Stimulated activated CD4-positive, alpha-beta T cell treated with anti-CD3 and anti-CD28 coated beads, TNF-alpha, amount 100 ng/mL, for 24 hours (primary cell): Measurements from ENCODE around the gene SPTSSB.

Experiments used
- DNase-seq, 3 experiments: peaks; one replicate each; pipeline ENCODE4 v3.0.0-alpha.2; 2020; ENCODE audit warnings: low read depth in 3 of 3

The SPTSSB gene

DNA sequence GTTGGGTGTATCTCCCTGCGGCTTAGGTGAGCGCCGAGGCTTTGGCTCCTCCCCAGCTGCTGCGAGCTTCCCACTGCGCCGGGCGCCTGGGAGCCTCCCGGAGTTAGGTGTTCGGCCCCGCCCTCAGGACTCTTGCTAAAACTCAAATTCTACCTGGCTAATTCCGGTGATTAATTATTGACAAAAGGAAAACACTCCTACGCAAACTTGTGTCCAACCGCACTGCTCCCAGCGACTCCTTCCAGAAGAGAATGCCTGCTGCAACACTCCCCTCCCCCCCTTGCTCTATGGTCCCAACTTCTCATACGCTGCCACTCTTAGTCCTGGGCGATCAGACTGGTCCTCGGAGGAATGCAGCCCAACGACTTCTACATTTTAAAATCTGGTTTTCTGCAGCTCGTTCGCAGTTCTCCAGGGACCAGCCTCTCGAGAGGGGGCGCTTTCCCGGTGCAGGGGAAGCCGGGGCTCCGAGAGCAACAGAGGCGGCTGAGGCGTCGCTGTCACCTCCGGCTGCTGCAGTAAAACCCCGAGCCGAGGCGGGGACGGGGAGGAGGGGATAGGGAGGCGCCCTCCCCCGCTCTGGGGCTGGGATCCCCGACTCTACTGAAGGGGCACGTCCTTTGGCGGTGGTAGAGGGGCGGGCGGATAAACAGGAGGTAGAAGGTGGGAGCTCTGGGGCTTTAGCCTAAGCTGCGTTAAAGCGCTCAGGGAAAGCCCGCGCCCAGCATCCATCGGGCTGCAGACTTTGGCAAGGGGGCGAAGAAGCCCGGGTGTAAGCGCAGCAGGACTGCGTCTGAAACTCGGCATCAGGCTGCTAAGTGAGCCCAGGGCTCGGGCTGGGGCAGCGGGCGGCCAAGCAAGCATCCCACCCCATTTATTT, at the start of gene SPTSSB:
Gene SPTSSB, minus strand, starts transcription at position 77 of the 880 bp plus-strand sequence. CDS start 25,194 bp downstream, outside the sequence.
- DNase-seq, result peak in 2 of 3 experiments; percentile 20 to 49

DNA sequence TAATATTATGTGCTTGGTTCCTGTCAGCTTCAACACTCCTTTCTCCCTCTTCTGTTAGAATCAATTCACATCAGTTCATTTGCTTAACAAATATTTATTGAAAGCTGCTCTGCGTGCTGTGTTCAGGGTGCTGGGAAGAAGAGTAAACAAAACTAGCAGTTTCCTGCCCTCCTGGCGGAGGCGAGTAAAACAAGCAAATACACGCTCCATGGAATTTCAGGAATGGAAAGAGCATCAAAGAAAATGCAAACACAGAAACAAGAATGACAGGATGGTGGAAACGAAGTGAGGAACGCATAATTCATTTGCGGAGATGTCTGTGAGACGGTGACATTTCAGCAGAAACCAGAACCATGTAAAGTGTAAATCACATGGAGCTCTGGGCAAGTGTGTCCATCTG, 49.4 kb upstream of the SPTSSB start:
- no peak for DNase-seq

DNA sequence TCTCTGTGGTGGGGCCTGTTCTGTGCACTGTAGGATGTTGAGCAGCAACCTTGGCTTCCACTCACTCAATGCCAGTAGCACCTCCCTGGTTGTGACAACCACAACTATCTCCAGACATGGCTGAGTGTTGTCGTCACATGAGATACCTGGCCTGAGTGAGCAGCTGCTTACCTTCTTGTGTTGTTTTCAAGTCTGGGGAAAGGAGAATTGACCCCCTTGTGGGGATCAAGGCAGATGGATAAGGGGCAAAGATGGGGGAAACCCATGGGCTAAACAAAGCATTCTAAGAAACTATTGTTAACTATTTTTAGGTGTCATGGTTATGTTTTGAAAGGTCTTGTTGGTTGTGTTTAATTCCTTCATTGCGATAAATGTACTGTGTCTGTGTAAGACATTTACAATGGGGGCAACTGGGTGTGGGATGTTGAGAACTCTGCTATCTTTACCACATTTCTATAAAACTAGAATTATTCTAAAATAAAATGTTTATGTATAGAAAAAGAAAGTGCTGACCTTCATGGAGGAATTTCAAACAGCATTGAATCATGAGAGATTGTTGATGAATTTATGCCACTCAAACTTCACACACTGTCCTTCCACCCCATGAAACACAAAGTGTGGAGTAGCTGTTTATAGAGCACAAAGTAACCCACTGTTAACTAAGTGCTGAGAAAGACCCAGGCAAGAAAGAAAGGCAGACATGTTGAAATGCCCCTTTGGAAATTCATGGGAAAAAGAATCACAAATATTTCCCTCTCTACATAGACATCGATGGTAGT, 48.4 kb upstream of the SPTSSB start:
- no peak for DNase-seq

- no peak for DNase-seq
These were observed 44.4 kb upstream of the SPTSSB start for GRCh38 chr3:161415506-161416231.

GRCh38 chr3:161414907-161415306, 43.6 kb upstream of the SPTSSB start:
- no peak for DNase-seq

GRCh38 chr3:161413855-161414210, 42.5 kb upstream of the SPTSSB start:
- DNase-seq, result no peak

DNA sequence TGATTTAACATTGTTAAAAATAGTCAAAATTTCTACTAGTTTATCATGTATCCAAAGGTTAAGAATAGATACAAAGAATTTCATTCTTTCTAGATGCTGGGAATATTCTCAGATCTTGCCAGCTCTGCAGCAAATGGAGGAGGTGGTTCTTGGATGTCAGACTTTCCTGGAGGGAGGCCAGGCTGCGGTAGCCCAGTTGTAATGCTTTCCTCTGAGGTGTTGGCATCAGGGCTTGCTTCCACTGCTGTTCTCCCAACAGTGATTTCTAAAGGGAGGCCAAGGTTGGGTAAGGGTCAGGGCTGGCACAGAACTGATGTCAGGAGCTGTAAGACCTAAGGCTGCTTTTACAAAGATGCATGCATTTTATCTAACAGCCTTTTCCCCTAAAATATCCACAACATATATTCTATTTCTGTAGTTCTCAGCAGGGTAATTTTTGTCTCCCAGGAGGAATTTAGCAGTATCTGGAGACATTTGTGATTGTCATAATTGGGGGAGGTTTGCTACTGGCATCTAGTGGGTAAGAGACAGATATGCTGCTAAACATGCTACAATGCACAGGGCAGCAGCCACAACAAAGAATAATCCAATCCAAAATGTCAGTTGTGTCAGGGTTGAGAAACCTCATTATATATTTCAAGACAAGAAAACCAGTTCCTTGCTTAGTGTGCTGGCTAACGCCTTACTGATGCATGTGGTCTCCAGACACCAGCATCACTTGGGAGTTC, 42.0 kb upstream of the SPTSSB start:
- no peak for DNase-seq

DNA sequence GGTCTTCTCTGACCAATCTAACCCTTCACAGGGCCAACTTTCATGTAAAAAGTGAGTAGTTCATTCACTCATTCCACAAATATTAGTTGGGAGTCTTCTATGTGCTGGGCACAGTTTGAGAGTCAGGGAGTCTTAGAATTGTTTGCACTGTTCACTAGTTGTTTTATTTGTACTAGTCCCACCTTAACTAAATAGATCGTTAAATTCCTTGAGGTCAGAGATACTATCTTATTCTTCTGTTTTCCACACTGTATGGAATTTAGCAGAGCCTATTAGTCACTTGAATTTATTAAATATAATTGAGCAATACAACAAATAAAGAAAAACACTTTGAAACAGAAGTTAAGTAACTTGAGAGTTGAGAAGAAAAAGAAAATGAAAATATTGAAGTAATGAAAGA, 40.8 kb upstream of the SPTSSB start:
- no peak for DNase-seq

DNA sequence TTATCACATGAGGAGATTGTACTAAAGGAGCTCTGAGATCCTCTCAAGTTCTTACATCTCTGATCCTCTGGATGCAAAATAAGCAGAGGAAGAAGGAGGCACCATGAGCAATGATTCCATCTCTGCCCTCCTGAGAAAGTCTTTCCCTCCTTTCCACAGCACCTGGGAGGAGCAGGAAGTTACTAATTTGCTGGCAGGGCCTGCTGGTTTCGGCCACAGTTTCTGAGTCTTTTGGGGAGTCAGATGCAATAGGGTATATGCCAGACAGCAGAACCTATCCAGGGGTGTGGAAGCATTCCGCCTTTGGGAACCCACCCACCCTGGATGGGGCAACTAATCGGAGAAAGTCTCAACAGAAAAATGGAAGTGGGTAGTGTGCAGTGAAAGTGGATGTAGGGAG, 38.5 kb upstream of the SPTSSB start:
- no peak for DNase-seq

- DNase-seq, result peak in 2 of 3 experiments; percentile 4 to 19
These were observed 37.8 kb upstream of the SPTSSB start for GRCh38 chr3:161409069-161409468.

DNA sequence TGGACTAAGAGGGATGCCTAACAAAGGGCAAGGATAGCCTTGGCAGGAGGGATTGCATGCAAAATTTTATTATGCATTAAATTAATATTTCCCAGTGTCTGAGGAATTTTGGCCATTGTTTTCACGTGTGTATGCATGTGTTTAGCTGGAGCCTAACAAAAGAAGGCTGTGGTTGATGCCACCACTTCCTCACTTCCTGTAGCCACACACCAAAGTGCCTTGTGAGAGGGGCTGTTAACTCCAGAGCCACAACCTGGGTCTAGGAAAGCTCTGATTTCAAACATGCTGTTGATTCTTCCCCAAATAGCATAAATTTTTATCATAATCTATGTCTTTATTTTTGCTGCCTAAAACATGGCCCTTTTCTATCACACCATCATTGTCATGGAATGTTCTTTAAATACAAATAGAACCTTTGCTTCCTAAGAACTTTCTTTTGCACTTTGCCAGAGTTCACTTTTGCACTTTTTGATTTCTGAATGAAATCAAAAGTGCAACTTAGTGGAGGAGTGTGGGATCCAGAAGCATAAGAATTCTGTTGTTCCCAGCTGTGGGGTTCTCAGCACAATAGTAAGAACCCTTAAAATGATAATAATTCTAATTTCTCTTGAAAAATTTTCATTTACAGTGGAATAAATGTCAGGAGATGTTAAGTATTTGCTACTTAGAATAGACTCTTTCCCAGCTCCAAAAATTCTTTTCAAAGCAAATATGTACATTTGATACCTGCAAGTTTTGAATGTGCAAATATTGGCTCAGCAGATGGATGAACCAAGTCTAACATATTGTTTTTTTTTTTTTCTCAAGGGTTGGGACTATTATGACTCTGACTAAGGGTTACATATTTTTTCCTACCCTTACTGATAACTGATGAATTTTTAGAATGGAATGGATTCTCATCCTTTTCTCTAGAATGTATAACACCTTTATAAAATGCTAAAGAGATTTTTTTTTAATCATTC, 35.6 kb upstream of the SPTSSB start:
- DNase-seq, result no peak

DNA sequence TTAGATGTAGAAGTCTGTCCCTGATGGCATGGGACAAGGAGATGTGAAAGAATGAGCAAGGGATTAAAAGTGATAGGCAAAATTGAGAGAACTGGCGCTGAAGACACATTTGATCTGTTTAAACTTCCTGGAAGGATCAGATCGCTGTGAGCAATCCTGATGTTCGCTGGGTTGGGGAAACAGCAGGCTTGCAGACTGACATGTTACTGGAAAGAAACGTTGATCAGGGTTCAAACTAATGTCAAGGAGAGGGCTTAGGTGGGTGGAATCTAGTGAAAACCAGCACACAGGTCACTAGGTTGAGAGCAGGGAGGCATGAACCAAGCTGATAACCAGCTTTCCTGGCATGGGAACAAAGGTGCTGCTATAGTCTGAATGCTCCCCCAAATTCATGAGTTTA, 34.5 kb upstream of the SPTSSB start:
- no peak for DNase-seq

DNA sequence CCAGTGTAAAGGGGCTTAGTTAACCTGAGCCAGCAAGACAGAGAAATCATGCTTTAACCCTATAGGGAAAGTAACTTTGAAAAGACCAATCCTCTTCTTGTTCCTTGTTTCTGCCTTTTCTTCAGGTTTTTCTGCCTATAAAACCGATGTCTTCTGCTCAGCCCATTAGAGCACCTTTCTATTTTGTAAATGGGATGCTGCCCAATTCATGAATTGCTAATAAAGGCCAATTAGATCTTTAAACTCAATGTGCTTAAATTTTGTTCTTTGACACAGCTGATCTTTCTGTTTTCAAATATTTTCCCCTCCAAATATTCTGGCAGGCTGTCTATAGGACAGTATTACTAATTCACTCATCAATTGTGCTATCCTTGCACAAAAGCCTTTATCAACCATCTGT, 33.8 kb upstream of the SPTSSB start:
- no peak for DNase-seq

DNA sequence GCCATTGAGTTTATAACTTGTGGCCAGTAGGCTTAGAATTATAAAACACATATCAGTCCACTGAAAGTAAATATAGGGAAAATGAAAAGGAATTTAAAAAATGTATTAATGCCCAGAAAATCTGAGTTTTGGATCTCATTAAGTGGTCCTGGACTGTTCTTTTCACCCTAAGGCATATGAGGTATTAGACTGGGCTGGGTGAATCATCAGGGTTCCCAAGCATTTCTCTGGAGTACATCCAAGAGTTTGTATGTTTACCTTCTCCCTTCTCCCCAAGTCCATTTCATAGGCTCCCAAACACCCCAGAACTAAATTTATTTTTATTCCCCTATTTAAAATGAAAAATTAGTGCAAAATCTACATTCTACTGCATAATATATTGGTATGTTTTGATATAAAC, 31.9 kb upstream of the SPTSSB start:
- no peak for DNase-seq

- DNase-seq, result no peak
These were observed 30.1 kb upstream of the SPTSSB start for GRCh38 chr3:161401389-161401788.

GRCh38 chr3:161400650-161401049, 29.3 kb upstream of the SPTSSB start:
- no peak for DNase-seq

GRCh38 chr3:161395115-161396012, 24.0 kb upstream of the SPTSSB start:
- peak in 1 of 3 experiments; percentile 2 for DNase-seq

- no peak for DNase-seq
These were observed 22.5 kb upstream of the SPTSSB start for GRCh38 chr3:161393803-161394202.

GRCh38 chr3:161393310-161393709, 22.0 kb upstream of the SPTSSB start:
- DNase-seq, result no peak
